Dermis blood vessel endothelial cell (primary cell): ENCODE measurements around the gene SRM. TPM values are rescaled to one million over a fixed set of nuclear protein-coding genes. Genes with fewer than 3 reads are reported as not detected.
A peak's percentile ranks its signal among the peaks of the same experiment; 100 is the strongest.
"Not testable (repeated sequence)": the region's sequence is repeated elsewhere in the genome, so short reads cannot be mapped to it uniquely, and the experiment has no call there.

Experiments used
- DNase-seq: peaks from one replicate; pipeline ENCODE4 v3.0.0; 2010
- total RNA-seq: library from RNA; depleted of rRNA; stranded (reverse); fragments of >200 nt; gene quantifications from 2 replicates; pipeline ENCODE4 v1.2.3, GENCODE V29; 2014

The SRM gene
- total RNA-seq, 1 donor from 2014 or later: 10.6 TPM

- no peak for DNase-seq
These were observed 14.9 kb downstream of the SRM start for GRCh38 chr1:11044849-11045427.

DNA sequence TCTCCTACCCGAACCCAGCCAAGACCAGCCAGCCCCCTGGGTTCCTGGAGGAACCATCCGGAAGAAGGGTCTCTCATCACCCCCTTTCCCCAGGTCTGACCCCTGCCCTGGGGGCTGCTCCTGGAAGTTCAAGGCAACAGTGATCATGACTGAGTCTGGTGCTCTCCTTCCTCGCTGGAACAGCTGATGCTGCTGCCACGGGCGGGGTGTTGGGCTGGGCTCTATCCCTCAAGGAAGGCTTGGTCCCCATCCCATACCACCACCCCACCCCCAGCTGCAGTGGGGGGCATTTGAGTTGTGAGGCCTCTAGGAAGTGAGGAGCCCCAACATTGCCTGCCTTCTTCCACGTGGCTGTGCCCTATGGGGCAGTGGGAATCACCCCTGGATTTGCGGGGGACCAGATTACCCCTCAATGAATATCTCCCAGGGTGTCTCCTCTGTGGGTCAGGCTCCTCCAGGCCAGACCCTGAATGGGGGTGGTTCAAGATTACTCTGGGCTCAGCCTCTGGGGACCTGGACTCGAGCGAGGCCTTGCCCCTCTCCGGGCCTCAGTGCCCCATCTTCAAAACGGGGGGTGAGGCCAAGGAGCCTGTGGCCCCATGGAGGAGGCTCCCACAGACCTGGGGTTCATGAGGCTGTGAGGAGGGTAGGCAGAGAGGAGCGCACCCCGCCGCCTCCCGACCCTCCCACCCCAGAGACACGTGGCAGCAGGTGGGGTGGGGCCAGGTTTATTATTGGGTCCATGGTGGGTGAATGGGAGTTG, 15.6 kb downstream of the SRM start:
- DNase-seq: no peak

- DNase-seq: no peak
These were observed 16.6 kb downstream of the SRM start for GRCh38 chr1:11042995-11043874.

DNA sequence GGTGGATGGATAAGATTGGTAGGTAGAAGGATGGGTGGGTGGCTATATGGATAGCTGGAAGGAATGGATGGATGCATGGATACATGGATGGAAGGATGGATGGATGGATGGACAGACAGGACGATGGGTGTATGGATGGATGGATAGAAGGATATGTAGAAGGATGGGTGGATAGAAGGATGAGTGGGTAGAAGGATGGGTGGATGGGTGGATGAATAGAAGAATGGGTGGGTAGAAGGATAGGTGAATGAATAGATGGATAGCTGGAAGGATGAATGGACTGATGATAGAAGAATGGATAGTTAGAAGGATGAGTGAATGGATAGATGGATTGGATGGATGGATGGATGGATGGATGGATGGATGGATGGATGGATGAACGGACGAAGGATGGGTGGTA, 17.8 kb downstream of the SRM start:
- DNase-seq: no peak

GRCh38 chr1:11041048-11041447, 18.8 kb downstream of the SRM start:
- no peak for DNase-seq

GRCh38 chr1:11040105-11040429, 19.8 kb downstream of the SRM start:
- not testable (repeated sequence) for DNase-seq

- no peak for DNase-seq
These were observed 20.3 kb downstream of the SRM start for GRCh38 chr1:11039351-11040104.

DNA sequence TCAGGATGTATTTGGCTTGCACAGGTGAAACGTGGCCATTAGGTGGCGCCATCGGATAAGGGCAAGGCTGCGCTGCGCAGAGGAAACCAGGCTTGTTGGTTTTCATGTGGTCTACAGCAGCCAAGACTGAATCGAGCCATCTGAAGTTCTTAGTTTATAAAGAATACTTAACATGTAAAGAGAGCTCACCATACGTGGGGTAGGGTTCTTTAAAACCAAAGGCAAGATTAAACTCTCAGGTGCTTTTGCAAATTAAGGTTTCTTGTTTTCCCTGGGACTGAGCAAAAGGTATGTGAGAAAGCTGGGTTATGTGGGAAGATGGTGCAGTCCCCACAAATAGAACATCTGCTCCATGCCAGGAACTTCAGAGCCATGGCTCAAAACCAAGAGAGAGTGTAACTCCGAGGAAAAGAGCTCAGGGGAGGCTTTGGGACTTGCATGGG, 22.1 kb downstream of the SRM start:
- peak; percentile 92 for DNase-seq

DNA sequence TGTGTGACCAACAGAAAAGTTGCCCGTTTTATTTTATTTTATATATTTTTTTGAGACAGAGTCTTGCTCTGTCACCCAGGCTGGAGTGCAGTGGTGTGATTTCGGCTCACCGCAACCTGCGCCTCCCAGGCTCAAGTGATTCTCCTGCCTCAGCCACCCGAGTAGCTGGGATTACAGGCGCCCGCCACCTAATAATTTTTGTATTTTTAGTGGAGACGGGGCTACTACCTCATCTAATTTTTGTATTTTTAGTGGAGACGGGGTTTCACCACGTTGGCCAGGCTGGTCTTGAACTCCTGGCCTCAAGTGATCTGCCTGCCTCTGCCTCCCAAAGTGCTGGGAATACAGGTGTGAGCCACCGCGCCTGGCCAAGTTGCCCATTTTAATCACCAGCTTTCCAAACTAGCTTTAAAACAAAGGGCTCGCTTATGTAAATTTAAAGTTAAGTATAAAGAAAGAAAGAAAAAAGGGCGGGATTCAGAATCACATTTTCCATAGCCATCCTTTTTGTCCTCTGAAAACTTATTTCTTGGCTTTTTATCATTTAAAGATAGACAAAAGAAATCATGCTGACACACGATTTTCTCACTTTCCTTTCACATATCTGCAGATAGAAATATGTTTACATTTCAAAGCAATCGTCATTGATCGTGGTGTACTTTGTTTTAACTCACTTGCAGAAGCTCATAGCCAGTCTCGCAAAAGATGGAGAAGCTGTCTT, 22.6 kb downstream of the SRM start:
- DNase-seq: not testable (repeated sequence)

GRCh38 chr1:11031624-11032262, 28.1 kb downstream of the SRM start:
- no peak for DNase-seq

GRCh38 chr1:11030865-11031264, 29.0 kb downstream of the SRM start:
- no peak for DNase-seq

- no peak for DNase-seq
These were observed 31.8 kb downstream of the SRM start for GRCh38 chr1:11028018-11028417.

GRCh38 chr1:11027316-11027715, 32.5 kb downstream of the SRM start:
- no peak for DNase-seq

DNA sequence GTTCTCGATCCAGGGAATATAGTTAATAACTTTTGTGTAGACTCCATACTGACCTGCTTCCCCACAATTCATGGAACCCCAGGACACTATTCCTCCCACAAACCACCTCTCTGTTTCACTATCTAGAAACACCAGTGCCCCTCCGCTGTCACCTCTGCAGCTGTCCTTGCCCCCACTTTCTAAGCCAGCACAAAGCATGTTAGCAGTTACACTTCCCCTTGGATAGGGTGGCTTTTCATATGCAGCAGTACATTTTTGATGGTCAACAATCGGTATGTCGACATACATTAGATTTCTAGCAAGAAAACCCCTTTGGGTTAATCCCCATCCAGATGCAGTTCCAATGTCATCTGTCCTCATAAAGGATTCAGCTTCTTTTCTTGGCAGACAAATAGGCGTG, 32.9 kb downstream of the SRM start:
- no peak for DNase-seq

- no peak for DNase-seq
These were observed 33.8 kb downstream of the SRM start for GRCh38 chr1:11026052-11026451.

DNA sequence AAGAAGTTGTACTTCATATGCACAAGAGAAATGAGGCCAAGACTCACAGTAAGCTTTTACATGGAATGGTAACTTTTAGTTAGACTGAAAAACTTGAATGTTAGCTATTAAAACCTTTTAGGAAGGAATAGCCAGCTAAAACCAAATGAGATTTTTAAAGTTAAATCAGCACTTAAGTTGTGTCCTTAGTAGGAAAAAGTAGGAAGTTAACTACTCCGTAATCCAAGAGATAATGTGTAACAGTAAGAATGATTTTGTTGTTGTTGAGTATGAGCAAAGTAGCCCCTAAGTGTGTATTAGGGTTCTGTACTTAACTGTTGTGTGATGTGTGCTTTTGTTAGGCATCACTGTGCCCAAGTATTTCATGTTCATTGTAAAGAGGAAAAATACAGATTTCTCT, 34.2 kb downstream of the SRM start:
- no peak for DNase-seq

DNA sequence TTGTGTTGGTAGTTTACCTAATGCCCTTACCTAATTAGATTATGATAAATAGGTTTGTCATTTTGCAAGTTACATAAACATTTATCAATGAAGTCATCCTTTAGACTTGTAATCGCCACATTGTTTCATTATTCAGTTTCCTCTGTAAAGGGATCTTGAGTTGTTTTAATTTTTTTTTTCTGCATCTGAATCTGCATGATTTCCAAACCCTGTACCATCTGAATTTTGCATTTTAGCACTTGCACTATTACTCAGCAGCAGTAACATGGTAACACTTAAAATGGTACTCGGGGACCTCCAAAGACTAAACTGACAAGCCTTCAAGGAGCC, 35.0 kb downstream of the SRM start:
- DNase-seq: no peak

- DNase-seq: no peak
These were observed 35.5 kb downstream of the SRM start for GRCh38 chr1:11024154-11024873.

DNA sequence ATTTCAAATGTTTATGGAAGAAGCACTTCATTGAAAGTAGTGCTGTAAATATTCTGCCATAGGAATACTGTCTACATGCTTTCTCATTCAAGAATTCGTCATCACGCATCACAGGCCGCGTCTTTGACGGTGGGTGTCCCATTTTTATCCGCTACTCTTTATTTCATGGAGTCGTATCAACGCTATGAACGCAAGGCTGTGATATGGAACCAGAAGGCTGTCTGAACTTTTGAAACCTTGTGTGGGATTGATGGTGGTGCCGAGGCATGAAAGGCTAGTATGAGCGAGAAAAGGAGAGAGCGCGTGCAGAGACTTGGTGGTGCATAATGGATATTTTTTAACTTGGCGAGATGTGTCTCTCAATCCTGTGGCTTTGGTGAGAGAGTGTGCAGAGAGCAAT, 36.6 kb downstream of the SRM start:
- DNase-seq: no peak

DNA sequence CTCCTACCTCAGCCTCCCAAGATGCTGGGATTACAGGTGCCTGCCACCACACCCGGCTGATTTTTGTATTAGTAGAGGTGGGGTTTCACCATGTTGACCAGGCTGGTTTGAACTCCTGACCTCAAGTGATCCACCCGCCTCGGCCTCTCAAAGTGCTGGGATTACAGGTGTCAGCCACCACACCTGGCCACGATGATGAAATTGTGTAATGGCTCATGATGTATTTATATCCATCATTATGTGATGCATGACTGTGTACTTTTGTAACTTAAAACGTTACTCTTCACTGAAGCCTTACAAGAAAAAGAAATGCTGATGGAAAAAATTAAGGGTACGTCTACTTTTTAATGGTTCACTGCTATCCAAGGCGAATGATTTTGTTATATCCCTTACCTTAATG, 39.8 kb downstream of the SRM start:
- DNase-seq: no peak

- DNase-seq: not testable (repeated sequence)
These were observed 40.5 kb downstream of the SRM start for GRCh38 chr1:11019358-11019757.
